WERI-Rb-1 (cell line): Measurements from ENCODE around the gene SSTR4.

Source experiments
- DNase-seq: peaks from one replicate; pipeline ENCODE4 v3.0.0-alpha.2; 2020
- H3K27ac ChIP-seq: fragments of 250-450 bp; sonication (Bioruptor Pico); 2 replicates; pipeline ENCODE4 v1.5.1; 2020; ENCODE audit warnings: mild to moderate bottlenecking, moderate library complexity
- H3K27me3 ChIP-seq: fragments of 250-450 bp; sonication (Bioruptor Pico); 2 replicates; pipeline ENCODE4 v1.5.1; 2021; ENCODE audit warnings: mild to moderate bottlenecking, low read depth, moderate library complexity; ENCODE audit not compliant: insufficient read depth, severe bottlenecking
- H3K36me3 ChIP-seq: fragments of 250-450 bp; sonication (Bioruptor Pico); 2 replicates; pipeline ENCODE4 v1.5.1; 2020; ENCODE audit warnings: mild to moderate bottlenecking, moderate library complexity
- H3K4me3 ChIP-seq: 2 replicates; pipeline ENCODE4 v1.5.1; 2011; ENCODE audit warnings: low read depth, mild to moderate bottlenecking, control low read depth, low read length
- H3K9me3 ChIP-seq: fragments of 250-450 bp; sonication (Bioruptor Pico); 2 replicates; pipeline ENCODE4 v1.5.1; 2021; ENCODE audit warnings: mild to moderate bottlenecking, moderate library complexity; ENCODE audit not compliant: severe bottlenecking
- CTCF ChIP-seq: IDR thresholded peaks from 2 replicates; pipeline ENCODE4 v1.5.1; 2011; ENCODE audit warnings: low read depth, mild to moderate bottlenecking, control low read depth, inconsistent platforms, low read length

Gene SSTR4

GRCh38 chr20:23086056-23086566, 51.0 kb downstream of the SSTR4 start, which contains the start of gene CD93:
TSS of gene CD93 (minus strand) at chr20:23086324. CDS start at chr20:23086192, 132 bp downstream.
- no peak for TF ChIP-seq CTCF
- DNase-seq = no peak
- Histone ChIP-seq H3K27me3 (no peaks in the 10 kb centered on the region), H3K36me3 (no peaks in the 10 kb centered on the region), H3K9me3 (no peaks in the 10 kb centered on the region), H3K4me3 (no peak within 1 kb of the TSS), H3K27ac (no peak within 1 kb of the TSS)

GRCh38 chr20:23086931-23087411, 51.9 kb downstream of the SSTR4 start:
- H3K9me3 ChIP-seq = no peaks in the 10 kb centered on the region
- H3K27ac ChIP-seq = no peak overlapping the region

GRCh38 chr20:23087587-23088251, 52.6 kb downstream of the SSTR4 start:
- no peak for TF ChIP-seq CTCF
- H3K27me3 ChIP-seq = no peaks in the 10 kb centered on the region
- no peak overlapping the region for H3K27ac ChIP-seq
- H3K9me3 ChIP-seq = no peaks in the 10 kb centered on the region
- H3K36me3 ChIP-seq = no peaks in the 10 kb centered on the region
- no peak overlapping the region for H3K4me3 ChIP-seq
- no peak for DNase-seq

More at GRCh38 chr20:23086931-23087411, 51.9 kb downstream of the SSTR4 start:
- no peak overlapping the region for H3K4me3 ChIP-seq
- no peak for TF ChIP-seq CTCF
- DNase-seq = no peak
- H3K27me3 ChIP-seq = no peaks in the 10 kb centered on the region
- H3K36me3 ChIP-seq = no peaks in the 10 kb centered on the region
